H1 (cell line): ENCODE results near the gene SLC15A1.

Experiments used
- ATF3 ChIP-seq: IDR thresholded peaks from 2 replicates; pipeline ENCODE4 v1.6.1; 2011; ENCODE audit warnings: low read depth, mild to moderate bottlenecking, low read length; ENCODE audit not compliant: insufficient read depth
- BACH1 ChIP-seq: IDR thresholded peaks from 2 replicates; pipeline ENCODE4 v1.6.1; 2012; ENCODE audit warnings: low read length, improper control_type of control experiment
- CBX5 ChIP-seq: fragments of 300-800, 300-1000 bp; sonication (generic); IDR thresholded peaks from 2 replicates; pipeline ENCODE4 v1.7.1; 2016; ENCODE audit warnings: antibody characterized with exemption, low read length, low read depth
- CEBPB ChIP-seq: IDR thresholded peaks from 2 replicates; pipeline ENCODE4 v1.6.1; 2012; ENCODE audit warnings: low read depth, low read length
- POLR2A ChIP-seq, 2 experiments: IDR thresholded peaks; 1 replicate in 1 of 2; 2 replicates in 1 of 2; pipeline ENCODE4 v1.6.1; 2011; ENCODE audit warnings: low read depth in 2 of 2, low read length in 2 of 2, mild to moderate bottlenecking in 2 of 2; ENCODE audit errors: control extremely low read depth in 1 of 2
- POLR2AphosphoS5 ChIP-seq: IDR thresholded peaks from 2 replicates; pipeline ENCODE4 v1.6.1; 2011; ENCODE audit warnings: low read depth, low read length
- RXRA ChIP-seq: IDR thresholded peaks from 2 replicates; pipeline ENCODE4 v1.6.1; 2011; ENCODE audit warnings: low read depth, mild to moderate bottlenecking, low read length, moderate library complexity; ENCODE audit not compliant: insufficient read depth
- SIN3A ChIP-seq, 2 experiments: IDR thresholded peaks in 1 of 2; conservative IDR thresholded peaks in 1 of 2; 2 replicates each; pipeline ENCODE4 v1.6.1; 2011 to 2012; ENCODE audit warnings: low read length in 2 of 2, improper control_type of control experiment in 1 of 2, low read depth in 1 of 2, mild to moderate bottlenecking in 1 of 2
- TF ChIP-seq, protein P1 (sequence below), 3 experiments: IDR thresholded peaks; 1 replicate in 2 of 3; 2 replicates in 1 of 3; pipeline versions ENCODE4 v1.5.1 to v1.6.1; 2011; ENCODE audit warnings: low read length in 3 of 3, mild to moderate bottlenecking in 3 of 3, inconsistent platforms in 2 of 3, low read depth in 1 of 3, moderate library complexity in 1 of 3; ENCODE audit not compliant: insufficient read depth in 1 of 3; ENCODE audit errors: control extremely low read depth in 1 of 3

- TF ChIP-seq, protein P1, sequence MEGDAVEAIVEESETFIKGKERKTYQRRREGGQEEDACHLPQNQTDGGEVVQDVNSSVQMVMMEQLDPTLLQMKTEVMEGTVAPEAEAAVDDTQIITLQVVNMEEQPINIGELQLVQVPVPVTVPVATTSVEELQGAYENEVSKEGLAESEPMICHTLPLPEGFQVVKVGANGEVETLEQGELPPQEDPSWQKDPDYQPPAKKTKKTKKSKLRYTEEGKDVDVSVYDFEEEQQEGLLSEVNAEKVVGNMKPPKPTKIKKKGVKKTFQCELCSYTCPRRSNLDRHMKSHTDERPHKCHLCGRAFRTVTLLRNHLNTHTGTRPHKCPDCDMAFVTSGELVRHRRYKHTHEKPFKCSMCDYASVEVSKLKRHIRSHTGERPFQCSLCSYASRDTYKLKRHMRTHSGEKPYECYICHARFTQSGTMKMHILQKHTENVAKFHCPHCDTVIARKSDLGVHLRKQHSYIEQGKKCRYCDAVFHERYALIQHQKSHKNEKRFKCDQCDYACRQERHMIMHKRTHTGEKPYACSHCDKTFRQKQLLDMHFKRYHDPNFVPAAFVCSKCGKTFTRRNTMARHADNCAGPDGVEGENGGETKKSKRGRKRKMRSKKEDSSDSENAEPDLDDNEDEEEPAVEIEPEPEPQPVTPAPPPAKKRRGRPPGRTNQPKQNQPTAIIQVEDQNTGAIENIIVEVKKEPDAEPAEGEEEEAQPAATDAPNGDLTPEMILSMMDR (IDR thresholded peaks at IDR 0.05; ENCODE audit: control extremely low read depth in 1 of 3, insufficient read depth in 1 of 3, low read depth in 1 of 3, low read length in 3 of 3) = peak; percentile 41 to 87 (median 68)
- TF ChIP-seq RXRA = no peak
- TF ChIP-seq SIN3A (conservative IDR thresholded peaks at IDR 0.05 in 1 of 2, IDR thresholded peaks at IDR 0.05 in 1 of 2; ENCODE audit: low read depth in 1 of 2, low read length in 2 of 2) = no peak
- no peak for TF ChIP-seq BACH1
- no peak for TF ChIP-seq POLR2AphosphoS5
- TF ChIP-seq CEBPB = no peak
- TF ChIP-seq ATF3 = no peak
- TF ChIP-seq POLR2A (IDR thresholded peaks at IDR 0.05; ENCODE audit: control extremely low read depth in 1 of 2, low read depth in 2 of 2, low read length in 2 of 2) = no peak
- TF ChIP-seq CBX5 = no peak
Observed at GRCh38 chr13:98672947-98673613, 79.4 kb downstream of the SLC15A1 start.
